RWPE1 (cell line): ENCODE data around the gene LARP4B.

ENCODE experiments used
- CTCF ChIA-PET: fragments of 350-600 bp; sonication (Branson Sonifier 250); formaldehyde crosslinking; extraction: SDS; loops from one replicate; lab custom pipeline; 2021; lab: Yijun Ruan, JAX
- POLR2A ChIA-PET: fragments of 400-600 bp; formaldehyde crosslinking; extraction: SDS; loops from one replicate; lab custom pipeline; 2020; ENCODE audit warnings: antibody characterized with exemption; ENCODE audit not compliant: low non-redundant PET; lab: Yijun Ruan, JAX
- DNase-seq: peaks from one replicate; pipeline ENCODE4 v3.0.0; 2012; ENCODE audit warnings: low spot score
- H3K27ac ChIP-seq: fragments of 450-650 bp; 2 replicates; pipeline ENCODE4 v1.5.1; 2017
- CTCF ChIP-seq: fragments of 450-650 bp; conservative IDR thresholded peaks from 2 replicates; pipeline ENCODE4 v1.5.1; 2017; ENCODE audit warnings: low read depth, mild to moderate bottlenecking

Gene LARP4B

GRCh38 chr10:974038-974784 lies 42.7 kb upstream of the LARP4B start:
- ChIA-PET CTCF (no interaction called here), POLR2A (no interaction called here)
- H3K27ac ChIP-seq, result no peak overlapping the region
- no peak for TF ChIP-seq CTCF
- DNase-seq, result no peak

- no peak for DNase-seq
- ChIA-PET POLR2A (no interaction called here), CTCF (no interaction called here)
- H3K27ac ChIP-seq, result no peak overlapping the region
- TF ChIP-seq CTCF, result no peak
Observed at GRCh38 chr10:972763-973162, 41.3 kb upstream of the LARP4B start.

- no peak overlapping the region for H3K27ac ChIP-seq
- CTCF ChIA-PET, result no interaction called here
- TF ChIP-seq CTCF, result no peak
- no peak for DNase-seq
- POLR2A ChIA-PET, result no interaction called here
Observed at GRCh38 chr10:971613-972012, 40.1 kb upstream of the LARP4B start.

- H3K27ac ChIP-seq, result no peak overlapping the region
- DNase-seq, result no peak
- TF ChIP-seq CTCF, result no peak
- POLR2A ChIA-PET, result no interaction called here
- CTCF ChIA-PET, result no interaction called here
Observed at GRCh38 chr10:971150-971542, 39.6 kb upstream of the LARP4B start.

GRCh38 chr10:970311-971149 lies 39.0 kb upstream of the LARP4B start:
- ChIA-PET POLR2A (no interaction called here), CTCF (no interaction called here)
- H3K27ac ChIP-seq, result no peak overlapping the region
- no peak for DNase-seq
- TF ChIP-seq CTCF, result no peak

- CTCF ChIA-PET, result no interaction called here
- DNase-seq, result no peak
- H3K27ac ChIP-seq, result no peak overlapping the region
- POLR2A ChIA-PET, result no interaction called here
- TF ChIP-seq CTCF, result no peak
Observed at GRCh38 chr10:969473-970150, 38.1 kb upstream of the LARP4B start.
